ENCODE results near the gene CSMD2.

Gene CSMD2

DNA sequence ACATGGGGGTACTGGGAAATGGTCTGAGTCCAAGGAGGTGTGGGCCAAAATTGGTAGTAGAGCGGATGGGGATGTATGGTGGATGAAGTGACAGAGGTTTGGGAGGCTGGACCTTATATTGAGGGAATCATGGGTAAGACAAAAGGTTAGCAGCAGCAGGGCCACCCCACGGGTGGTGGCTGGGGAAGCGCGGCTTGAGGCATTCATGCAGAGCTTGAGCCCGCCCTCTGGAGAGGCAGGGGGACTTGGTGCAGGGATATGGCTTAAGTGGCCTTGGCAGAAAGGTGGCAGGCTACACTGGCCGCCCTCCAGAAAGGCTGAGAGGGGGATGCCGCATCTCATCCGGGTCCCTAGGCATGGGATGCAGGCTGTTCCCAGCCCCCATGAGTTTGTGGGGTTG, 269.6 kb downstream of the CSMD2 start:
- DNase-seq: no peak

DNA sequence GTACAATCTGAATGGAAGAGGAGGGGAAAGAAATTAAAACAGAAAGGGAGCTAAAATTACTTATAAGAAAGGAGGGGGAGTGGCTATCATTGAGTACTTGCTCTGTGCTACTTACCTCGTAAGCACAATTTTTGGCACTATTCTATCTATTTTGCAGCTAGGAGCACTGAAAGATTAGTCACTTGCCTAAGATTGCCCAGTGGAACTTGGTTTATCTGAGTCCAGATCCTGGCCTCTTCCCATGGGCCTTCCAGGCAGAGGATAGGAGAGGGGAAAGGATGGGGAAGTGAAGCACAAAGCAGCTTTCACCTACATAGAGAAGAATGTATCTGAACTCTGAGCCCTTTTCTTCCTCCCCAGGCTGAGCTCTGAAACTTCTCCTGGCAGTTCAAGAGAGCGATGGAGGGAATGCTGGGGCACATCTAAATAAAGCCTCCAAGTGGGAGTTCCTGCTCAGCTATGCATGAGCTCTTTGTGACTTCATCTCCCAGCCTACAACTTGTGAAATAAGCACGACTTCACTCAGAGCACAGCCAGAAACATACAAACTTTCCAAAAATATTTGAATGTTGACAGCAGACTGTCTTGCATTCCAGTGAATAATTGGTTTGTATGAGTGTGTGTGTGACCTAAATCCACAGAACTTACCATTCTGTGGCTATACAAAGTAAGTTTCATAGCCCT, 271.7 kb downstream of the CSMD2 start:
- no peak for DNase-seq

DNA sequence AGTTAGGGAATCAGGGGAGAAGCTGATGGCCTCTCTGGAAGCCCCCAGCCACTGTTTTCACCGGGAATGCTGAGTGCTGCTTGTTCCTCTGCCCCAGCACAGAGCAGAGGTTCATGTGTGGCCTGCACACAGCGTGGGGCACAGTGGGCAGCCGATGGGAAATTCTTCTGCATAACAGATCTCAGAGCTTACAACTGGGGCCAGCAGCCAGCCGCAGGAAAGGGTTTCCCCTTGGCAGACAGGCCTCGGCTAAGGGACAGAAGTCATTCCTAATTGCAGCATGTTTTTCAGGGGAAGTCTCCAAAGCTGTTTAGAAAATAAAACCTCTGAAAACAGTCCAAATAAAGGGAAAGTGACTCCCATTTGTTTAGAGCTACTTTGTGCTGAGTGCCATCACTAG, 278.5 kb downstream of the CSMD2 start:
- no peak for DNase-seq

DNA sequence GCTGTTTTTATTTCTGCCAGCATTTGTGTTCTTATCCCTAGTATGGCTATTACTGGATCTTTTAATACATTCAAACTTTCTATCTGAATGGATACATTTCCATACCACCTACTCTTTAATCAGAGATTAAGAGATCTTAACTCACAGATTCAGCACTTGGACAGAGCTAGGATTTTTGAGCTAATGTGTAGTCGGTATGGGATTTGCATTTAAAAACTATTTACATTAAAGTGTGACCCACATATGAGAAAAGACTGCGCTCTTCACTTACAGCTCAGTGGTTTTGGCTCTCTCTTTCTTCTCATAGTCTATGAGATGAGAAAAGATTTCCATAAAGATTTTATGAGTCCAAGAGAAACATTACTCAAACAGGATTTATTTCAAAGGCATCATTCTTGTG, 284.7 kb downstream of the CSMD2 start:
- no peak for DNase-seq

DNA sequence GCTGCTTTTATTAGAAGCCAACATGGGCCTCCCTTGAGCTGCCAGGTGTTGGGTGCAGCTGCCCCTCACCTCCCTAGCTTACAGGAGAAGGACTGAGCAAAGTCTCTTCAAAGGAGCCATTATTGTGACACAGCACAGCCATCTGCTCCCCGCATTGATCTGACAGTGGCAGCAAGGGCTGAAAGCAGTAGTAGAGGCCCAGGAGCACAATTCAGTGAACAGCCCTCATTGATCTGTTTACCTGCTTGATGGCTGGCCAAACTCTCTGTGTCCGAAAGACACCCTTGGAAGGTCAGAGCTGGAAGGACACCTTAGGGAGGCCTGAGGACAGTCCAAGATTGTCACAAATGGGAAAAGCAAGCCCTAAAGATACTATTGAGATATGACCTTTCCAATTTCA, 286.6 kb downstream of the CSMD2 start:
- DNase-seq: no peak

DNA sequence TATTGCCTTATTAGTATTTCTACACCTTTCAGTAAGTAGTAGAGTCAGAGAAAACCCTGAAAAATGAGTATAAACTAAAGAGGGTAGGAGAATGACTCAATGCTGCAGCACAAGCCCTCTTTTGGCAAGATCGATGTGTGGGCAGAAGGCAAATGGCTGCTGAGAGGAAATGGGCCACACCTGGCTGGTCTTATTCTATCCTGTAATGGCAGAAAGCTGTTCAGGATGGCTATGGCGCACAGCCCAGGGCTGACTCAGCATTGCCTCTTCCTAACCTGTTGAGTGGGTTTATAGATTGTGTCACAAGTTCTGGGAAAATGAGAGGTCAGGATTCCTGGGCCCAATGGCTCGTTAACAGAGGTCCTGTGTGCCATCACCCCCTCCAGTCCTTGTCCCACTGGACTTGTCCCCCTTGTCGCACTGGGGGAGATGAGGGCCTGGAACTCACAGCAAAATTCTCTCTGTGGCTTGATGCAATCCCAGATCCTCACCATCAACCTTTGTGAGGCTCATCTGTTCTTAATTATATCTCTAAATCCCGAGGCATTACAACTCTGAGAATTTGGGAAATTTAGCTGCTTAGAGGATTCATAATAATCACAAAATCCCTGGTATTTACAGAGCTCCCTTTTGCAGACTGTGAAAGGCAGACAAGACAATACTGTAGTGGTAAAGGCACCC, 287.9 kb downstream of the CSMD2 start:
- peak; percentile 47 to 87 for DNase-seq

DNA sequence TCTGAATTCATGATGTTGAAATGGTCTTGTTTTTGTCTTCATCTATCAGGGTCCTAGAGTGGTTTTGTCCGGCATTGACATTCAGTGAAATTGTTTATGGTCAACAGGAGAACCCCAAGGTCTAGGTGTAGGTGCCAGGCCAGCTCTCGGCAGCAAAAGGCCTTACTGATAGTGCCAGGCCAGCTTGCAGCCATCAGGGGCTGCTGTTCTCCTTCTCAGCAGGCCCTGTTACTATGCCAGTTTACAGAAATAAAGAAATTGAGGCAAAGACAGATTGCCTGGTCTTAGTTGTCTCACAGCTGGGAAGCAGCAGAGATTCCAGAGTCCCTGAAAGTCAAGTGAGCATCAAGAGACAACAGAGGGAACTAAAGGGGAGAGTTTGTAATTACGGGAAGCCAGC, 289.2 kb downstream of the CSMD2 start:
- DNase-seq: no peak

DNA sequence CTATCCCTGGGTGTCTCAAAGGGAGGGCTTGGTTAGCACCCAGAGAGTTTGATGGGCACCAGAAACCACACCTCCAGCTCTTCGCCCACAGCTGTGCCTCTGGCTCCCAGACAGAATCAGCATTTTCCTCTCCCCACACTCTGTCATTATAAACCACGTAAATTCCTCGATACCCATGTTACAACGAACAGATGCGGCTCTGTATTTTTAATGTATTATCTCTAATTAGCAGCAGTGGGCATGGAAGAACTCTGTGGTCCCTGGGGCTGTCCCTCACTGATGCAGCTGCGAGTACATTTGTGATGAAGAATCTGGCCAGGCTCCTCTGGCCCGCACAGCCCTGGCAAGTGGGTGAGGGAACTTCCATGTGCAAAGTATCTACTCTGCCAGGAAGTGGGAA, 290.4 kb downstream of the CSMD2 start:
- DNase-seq: no peak

DNA sequence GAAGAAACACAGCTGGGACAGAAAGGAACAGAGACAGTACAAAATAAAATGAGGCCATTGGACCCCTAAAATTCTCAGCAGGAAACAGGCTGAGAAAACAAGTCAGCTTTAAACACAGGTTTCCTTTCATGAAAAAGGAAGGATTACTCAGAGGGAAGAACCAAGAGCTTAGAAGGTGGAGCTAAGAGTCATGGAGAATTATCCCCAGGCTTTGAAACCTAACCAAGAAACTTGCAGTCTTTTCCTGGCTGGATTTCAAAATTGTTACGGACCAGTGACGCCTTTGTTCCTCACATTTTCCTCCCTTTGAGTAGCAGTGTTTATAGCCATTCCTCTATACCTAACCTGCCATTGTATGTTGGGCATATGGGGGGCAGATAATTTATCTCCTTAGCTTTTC, 292.3 kb downstream of the CSMD2 start:
- DNase-seq: peak in 1 of 2 experiments; percentile 20

DNA sequence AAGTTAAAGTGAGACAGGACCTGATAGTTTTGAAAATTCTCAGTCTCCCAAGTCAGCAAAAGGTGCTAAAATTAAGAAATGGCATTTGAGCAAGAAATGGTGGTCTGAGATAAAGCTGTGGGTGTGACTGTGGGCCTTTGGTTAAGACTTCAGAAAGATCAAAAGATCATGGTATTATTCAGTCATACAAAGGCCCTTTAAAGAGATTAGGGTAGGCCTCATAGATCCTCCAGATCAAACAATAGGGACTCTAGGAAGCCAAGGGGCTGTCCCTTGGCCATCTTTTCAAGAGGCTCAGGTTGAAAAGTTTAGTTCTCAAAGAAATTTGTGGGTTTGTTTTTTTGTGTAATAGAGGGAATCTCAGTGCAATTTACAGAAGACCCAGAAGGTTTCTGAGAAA, 292.8 kb downstream of the CSMD2 start:
- DNase-seq: no peak

DNA sequence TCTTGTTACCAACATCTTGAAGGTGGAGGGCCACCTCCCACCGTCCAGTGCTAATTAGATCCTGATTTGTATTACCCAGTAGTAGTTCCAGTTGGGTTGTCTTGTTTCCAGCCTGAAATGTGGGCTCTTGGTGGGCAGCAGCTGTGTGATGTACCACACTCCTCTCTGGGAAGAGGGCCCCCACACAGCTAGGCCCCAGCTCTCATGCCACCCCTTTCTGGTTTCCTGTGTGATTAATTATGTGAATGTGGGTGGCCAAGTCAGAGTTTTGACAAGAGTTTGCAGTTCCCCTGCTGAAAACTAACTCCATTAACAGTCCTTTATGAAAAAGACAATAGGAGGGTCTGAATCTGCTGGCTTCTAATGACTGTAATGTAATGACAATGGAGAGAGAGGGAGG, 297.3 kb downstream of the CSMD2 start:
- no peak for DNase-seq

DNA sequence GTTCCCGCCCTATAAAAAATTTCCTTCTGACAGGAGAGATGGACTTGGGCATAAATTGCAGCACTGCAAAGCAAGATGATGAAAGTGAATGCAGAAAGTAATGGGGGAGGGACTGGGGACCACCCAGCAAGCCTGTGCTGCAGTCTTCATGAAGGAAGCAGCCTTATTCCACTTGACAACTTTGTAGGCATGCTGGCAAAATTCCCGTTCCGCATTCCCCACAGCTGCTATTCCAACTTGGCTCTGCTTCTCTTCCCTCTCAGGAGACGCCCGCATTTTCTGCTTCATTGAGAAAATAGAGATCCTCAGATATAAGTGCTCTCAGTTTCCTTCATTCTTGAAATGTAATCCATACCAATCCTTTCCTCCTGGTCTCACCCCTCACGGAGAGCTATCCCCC, 298.7 kb downstream of the CSMD2 start:
- peak; percentile 32 to 79 for DNase-seq

DNA sequence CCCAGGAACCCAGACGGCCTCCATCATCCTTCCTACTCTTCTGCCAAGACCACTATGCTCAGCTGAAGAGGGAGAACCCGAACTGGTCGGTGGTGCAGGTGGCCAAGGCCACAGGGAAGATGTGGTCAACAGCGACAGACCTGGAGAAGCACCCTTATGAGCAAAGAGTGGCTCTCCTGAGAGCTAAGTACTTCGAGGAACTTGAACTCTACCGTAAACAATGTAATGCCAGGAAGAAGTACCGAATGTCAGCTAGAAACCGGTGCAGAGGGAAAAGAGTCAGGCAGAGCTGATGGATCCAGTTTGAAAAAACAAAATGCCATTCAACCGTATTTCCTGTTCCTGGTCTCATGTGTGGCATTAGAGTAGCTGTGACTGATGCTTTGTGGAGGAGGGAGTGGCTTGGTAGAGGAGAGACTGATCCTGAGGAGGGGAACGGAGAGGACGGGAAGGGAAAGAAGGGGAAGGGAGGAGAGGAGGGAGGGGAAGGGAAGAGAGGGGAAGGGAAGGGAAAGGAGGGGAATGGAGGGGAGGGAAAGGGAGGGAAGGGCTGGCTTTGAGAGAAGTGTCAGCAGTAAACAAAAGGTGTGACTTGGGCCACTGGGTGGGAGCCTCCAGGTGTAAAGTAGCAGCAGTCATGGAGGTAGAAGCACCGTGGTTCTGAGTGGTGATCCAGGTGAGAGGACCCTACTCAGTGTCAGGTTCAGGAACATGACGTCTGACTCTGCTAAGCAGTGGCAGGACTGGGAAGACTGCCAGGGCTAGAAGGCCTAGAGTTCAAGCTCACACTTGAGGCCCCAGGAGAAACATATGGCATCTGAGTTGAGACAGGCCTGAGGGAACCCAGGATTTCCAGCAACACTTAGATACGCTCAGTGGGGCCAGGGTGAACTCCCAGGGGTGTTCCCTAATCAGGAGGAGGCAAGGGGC, 300.3 kb downstream of the CSMD2 start:
- peak in 1 of 2 experiments; percentile 55 for DNase-seq

DNA sequence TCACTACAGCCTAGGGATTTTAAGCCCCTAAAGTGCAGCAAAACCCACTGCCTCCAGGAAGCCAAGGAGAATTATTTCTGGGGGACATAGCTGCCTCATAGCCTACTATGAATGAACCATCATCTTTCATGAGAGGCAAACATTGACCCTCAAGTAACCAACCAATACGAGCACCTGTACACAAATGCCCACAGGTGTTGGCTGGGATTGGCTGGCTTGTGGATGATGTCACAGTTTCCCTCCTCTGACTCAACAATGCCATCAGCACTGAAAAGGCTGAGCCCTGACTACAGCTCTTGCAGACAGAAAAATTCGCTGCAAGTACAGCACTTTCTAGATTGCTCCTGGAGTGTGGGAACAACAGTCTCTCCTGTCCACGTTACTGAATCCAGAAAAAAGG, 301.3 kb downstream of the CSMD2 start, which contains the start of gene HMGB4:
Gene HMGB4, plus strand, starts transcription at position 301 of the 400 bp plus-strand sequence. CDS start 113 bp downstream, outside the sequence.
- DNase-seq: no peak

DNA sequence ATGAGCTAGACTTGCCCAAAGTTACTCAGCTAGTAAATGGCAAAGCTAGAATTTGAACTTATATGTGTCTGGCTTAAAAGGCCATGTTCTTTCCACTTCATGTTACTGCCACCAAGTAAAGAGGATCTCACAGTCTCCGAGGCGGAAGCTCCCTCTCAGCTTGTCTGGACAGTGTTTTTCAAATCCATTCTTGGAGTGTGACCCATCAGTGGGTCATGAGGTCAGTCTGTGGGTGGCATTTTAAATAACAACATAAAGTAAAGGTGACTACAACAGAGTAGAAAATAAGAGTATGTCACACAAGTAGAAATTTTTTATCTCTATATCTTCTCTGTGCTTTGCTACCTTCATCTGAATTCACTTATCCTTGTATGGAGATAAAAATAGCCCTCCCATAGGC, 304.4 kb downstream of the CSMD2 start:
- no peak for DNase-seq

DNA sequence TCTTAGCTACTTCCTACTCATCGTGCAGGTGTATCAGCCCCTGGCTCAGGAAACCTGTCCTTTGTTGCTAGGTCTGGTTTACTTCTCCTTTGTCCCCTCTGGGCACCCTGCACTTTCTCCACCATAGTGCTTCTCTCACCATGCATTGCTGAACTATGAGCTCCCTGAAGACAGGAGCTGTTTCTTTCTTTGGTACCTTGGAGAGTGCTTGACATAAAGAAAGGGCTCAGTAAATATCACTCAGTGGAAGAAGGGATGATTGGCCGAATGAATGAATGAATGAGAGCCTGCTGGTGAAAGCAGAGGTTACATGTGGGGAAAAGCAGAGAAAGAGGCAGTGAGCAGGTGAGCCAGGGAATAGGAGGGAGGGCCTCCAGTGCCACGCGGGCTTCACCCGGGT, 310.9 kb downstream of the CSMD2 start:
- DNase-seq: no peak

DNA sequence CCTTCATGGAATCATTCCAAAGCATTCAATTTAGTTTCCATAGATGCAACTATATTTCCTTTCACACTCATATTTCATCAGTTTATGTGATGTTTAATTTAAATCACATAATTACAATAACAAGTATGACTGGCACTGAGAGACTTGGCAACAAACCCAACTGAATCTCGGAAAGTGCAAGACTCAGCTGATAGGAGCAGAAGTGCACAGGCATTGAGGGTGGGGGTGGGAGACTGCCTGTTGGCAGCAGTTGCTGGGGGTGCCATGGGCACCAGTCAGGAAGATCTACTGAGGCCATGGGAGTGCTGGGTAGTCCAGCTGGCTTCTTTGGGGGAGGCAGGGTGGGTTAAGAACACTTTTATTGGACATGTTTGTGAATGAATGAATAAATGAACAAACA, 311.6 kb downstream of the CSMD2 start:
- no peak for DNase-seq

DNA sequence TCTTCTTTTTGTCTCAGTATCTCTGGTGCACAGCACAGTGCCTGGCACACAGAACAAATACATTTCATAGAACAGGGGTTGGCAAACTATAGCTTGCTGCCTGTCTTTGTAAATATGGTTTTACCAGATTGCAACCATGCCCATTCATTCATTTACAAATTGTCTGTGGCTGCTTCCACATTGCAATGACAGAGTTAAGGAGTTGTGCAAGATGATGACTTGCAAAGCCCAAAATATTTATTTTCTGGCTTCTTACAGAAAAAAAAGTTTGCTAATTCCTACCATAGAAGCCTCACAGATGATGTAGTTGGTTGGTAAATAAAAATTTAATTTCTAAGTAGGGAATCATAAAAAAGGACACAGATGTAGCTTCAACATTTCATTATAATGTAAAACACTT, 312.3 kb downstream of the CSMD2 start:
- no peak for DNase-seq

DNA sequence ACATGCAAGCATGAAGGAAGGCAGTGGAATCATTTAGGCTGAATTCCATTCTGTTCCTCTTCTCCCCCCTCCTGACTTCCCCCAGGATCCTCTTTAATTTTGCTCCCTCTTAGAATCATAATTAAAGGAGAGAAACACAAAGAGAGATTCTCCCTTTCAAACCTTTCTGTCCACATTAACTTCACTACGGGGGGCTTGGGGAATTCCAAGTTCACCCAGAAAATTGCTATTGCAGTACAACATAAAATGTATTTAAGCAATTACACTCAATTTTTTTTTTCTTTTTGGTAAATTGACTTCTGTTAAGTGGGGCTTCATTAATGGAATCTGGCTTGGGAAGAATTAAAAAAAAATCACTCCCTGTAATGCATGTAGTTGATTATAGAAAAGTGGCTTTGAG, 314.5 kb downstream of the CSMD2 start:
- DNase-seq: no peak

DNA sequence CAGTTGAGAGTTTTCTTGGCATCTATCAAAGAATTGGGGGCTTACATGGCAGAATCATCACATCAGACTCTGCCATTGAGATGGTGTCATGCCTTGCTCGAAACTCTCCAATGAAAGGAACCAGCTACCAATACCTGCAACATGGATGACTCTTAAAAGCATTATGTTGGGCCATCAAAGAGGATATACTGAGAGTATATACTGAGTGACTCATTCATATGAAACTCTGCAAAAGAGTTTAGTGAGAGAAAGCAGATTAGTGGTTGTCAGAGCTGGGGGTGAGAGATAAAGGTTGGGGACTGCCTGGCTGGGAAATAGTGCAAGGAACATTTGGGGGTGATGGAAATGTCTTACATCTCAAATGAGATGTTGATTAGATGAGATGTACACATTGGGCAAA, 315.8 kb downstream of the CSMD2 start:
- no peak for DNase-seq

DNA sequence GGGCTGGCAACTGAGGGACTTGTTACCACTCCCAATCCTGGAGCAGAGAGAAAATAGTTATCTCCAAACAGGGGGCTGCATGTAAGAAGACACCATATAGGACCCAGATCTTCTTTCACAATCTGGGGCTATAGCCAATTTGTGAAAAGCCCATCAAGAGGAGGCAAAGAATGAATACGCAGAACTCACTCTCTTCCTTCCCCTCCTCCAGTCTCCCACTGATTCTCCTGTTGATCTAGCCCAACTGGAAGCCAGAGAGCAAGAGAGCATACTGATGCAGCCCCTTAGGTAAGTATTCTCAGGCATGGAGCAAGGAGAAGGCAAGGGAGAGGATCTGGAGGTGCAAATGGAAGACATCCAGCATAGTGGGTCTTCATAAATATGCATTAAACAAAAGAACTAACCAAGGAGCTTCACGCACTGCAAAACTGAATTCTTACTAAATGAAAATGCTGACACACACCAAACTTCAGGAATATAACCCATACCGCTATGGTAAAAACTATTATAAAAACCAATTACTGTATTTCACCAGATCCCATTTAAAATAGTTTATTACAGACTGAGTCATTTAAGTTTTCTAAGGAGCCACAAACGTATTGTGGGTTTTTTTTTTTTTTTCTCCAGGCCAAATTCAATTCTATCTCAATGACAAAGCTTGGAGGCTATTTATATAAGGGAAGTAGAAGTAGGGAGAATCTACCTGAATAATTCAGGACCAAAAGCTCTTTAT, 316.7 kb downstream of the CSMD2 start:
- no peak for DNase-seq

DNA sequence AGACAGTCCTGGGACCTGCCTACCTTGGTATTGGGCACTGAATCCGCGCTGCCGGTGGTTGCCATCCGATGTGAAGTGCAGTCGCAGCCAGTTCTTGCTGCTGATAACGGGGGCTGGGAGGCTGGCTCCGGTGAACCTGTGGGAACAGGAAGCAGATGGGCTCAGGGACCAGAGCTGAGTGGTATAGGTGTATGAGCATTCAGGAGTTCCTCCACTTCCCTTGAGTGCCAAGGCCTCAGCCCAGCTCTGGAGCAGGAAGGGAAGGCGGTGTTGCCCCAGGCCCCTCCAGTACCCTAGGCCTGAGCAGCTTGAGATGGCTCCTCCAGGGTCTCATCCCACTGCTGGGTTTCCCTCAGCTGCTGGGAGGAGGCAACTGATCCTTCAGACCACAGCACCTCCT, 318.2 kb downstream of the CSMD2 start:
- DNase-seq: no peak

DNA sequence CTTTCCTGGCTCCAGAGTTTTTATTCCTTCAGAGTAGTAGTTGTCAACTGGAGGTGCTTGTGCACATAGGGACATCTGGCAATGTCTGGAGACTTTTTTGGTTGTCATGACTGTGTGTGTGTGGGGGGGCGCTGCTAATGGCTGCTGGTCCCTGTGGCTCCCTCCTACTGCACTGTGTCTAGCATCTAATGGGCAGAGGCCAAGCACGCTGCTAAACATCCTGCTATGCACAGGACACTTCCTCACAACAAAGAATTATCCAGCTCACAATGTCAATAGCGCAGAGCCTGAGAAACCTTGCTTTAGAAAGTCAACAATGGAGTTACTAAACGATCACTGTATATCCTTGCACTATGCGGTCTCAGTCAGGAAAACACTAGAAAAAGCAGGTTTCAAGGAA, 320.9 kb downstream of the CSMD2 start:
- no peak for DNase-seq

All from NCI-H446 (cell line).